ENCODE measurements around the gene SYCP2L. TPM values are rescaled to one million over a fixed set of nuclear protein-coding genes. Genes with fewer than 3 reads are reported as not detected.

SYCP2L gene
- total and polyA plus RNA-seq, 9 of the 15 experiments (the other 6 are each of a cell fraction or from before 2014, with no cell fraction given), result 12.4 to 46.9 (median 22.0) TPM

DNA sequence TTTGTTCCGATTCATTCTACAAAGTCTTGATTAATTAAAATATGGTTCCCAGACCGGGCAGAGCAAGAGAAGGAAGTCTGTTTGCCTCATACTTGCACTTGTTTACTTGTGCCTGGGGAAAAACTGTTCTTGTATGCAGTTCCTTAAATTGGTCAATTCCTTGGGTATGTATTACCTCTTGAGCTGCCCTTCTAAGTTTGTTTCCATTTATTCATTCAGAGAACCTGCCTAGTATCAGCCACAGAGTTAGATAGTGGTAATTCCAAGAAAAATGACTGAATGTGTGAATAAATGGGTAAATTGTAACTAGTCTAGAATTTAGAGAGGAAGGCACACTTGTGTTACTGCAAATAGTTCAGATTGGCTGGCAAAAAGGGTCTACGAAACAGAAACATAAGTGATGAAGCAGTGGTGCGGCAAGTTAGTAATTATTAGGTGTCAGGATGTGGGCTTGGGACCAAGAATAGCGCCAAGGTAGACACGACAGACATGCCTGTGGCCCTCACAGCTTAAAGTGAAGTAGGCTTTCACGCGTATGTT is 48.0 kb upstream of the SYCP2L start (continued):
- TF ChIP-seq, protein P1, sequence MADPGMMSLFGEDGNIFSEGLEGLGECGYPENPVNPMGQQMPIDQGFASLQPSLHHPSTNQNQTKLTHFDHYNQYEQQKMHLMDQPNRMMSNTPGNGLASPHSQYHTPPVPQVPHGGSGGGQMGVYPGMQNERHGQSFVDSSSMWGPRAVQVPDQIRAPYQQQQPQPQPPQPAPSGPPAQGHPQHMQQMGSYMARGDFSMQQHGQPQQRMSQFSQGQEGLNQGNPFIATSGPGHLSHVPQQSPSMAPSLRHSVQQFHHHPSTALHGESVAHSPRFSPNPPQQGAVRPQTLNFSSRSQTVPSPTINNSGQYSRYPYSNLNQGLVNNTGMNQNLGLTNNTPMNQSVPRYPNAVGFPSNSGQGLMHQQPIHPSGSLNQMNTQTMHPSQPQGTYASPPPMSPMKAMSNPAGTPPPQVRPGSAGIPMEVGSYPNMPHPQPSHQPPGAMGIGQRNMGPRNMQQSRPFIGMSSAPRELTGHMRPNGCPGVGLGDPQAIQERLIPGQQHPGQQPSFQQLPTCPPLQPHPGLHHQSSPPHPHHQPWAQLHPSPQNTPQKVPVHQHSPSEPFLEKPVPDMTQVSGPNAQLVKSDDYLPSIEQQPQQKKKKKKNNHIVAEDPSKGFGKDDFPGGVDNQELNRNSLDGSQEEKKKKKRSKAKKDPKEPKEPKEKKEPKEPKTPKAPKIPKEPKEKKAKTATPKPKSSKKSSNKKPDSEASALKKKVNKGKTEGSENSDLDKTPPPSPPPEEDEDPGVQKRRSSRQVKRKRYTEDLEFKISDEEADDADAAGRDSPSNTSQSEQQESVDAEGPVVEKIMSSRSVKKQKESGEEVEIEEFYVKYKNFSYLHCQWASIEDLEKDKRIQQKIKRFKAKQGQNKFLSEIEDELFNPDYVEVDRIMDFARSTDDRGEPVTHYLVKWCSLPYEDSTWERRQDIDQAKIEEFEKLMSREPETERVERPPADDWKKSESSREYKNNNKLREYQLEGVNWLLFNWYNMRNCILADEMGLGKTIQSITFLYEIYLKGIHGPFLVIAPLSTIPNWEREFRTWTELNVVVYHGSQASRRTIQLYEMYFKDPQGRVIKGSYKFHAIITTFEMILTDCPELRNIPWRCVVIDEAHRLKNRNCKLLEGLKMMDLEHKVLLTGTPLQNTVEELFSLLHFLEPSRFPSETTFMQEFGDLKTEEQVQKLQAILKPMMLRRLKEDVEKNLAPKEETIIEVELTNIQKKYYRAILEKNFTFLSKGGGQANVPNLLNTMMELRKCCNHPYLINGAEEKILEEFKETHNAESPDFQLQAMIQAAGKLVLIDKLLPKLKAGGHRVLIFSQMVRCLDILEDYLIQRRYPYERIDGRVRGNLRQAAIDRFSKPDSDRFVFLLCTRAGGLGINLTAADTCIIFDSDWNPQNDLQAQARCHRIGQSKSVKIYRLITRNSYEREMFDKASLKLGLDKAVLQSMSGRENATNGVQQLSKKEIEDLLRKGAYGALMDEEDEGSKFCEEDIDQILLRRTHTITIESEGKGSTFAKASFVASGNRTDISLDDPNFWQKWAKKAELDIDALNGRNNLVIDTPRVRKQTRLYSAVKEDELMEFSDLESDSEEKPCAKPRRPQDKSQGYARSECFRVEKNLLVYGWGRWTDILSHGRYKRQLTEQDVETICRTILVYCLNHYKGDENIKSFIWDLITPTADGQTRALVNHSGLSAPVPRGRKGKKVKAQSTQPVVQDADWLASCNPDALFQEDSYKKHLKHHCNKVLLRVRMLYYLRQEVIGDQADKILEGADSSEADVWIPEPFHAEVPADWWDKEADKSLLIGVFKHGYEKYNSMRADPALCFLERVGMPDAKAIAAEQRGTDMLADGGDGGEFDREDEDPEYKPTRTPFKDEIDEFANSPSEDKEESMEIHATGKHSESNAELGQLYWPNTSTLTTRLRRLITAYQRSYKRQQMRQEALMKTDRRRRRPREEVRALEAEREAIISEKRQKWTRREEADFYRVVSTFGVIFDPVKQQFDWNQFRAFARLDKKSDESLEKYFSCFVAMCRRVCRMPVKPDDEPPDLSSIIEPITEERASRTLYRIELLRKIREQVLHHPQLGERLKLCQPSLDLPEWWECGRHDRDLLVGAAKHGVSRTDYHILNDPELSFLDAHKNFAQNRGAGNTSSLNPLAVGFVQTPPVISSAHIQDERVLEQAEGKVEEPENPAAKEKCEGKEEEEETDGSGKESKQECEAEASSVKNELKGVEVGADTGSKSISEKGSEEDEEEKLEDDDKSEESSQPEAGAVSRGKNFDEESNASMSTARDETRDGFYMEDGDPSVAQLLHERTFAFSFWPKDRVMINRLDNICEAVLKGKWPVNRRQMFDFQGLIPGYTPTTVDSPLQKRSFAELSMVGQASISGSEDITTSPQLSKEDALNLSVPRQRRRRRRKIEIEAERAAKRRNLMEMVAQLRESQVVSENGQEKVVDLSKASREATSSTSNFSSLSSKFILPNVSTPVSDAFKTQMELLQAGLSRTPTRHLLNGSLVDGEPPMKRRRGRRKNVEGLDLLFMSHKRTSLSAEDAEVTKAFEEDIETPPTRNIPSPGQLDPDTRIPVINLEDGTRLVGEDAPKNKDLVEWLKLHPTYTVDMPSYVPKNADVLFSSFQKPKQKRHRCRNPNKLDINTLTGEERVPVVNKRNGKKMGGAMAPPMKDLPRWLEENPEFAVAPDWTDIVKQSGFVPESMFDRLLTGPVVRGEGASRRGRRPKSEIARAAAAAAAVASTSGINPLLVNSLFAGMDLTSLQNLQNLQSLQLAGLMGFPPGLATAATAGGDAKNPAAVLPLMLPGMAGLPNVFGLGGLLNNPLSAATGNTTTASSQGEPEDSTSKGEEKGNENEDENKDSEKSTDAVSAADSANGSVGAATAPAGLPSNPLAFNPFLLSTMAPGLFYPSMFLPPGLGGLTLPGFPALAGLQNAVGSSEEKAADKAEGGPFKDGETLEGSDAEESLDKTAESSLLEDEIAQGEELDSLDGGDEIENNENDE (IDR thresholded peaks at IDR 0.05; ENCODE audit: low read depth, low read length), result no peak
- TF ChIP-seq, protein P2, sequence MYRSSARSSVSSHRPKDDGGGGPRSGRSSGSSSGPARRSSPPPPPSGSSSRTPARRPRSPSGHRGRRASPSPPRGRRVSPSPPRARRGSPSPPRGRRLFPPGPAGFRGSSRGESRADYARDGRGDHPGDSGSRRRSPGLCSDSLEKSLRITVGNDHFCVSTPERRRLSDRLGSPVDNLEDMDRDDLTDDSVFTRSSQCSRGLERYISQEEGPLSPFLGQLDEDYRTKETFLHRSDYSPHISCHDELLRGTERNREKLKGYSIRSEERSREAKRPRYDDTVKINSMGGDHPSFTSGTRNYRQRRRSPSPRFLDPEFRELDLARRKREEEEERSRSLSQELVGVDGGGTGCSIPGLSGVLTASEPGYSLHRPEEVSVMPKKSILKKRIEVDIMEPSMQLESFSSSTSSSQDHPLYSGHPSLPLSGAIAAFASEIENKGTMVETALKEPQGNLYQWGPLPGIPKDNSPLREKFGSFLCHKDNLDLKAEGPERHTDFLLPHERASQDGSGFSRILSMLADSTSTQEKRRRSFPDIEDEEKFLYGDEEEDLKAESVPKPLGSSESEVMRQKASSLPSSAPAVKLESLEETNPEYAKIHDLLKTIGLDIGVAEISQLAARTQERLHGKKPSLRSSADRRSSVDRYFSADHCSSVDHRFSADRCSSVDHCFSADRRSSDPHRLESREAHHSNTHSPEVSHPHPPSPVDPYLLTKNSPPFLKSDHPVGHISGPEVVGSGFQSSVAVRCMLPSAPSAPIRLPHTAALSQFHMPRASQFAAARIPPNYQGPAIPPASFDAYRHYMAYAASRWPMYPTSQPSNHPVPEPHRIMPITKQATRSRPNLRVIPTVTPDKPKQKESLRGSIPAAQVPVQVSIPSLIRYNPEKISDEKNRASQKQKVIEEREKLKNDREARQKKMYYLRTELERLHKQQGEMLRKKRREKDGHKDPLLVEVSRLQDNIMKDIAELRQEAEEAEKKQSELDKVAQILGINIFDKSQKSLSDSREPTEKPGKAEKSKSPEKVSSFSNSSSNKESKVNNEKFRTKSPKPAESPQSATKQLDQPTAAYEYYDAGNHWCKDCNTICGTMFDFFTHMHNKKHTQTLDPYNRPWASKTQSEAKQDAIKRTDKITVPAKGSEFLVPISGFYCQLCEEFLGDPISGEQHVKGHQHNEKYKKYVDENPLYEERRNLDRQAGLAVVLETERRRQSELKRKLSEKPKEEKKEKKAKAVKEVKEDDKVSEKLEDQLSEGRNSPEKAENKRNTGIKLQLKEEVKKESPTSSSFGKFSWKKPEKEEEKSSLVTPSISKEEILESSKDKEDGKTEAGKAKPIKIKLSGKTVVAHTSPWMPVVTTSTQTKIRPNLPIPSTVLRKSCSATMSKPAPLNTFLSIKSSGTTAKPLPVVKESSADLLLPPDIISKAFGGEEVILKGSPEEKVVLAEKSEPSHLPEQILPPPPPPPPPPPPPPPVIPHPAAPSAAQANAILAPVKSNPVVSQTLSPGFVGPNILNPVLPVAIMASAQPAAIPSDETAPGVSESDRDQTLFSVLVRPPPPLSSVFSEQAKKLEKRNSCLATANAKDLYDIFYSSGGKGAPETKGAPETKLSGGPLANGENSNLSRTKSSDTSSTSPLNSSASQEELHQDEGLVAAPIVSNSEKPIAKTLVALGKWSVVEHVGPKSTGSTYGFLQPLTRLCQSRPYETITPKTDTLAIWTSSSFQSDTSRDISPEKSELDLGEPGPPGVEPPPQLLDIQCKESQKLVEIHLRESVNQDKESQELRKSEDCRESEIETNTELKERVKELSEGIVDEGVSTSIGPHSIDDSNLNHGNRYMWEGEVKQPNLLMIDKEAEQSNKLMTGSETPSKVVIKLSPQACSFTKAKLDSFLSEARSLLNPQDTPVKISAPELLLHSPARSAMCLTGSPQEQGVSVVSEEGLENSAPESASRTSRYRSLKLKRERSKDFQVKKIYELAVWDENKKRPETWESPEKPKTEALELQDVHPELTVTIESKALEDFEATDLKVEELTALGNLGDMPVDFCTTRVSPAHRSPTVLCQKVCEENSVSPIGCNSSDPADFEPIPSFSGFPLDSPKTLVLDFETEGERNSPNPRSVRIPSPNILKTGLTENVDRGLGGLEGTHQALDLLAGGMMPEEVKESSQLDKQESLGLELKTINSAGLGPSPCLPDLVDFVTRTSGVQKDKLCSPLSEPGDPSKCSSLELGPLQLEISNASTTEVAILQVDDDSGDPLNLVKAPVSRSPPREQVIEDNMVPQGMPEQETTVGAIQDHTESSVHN (IDR thresholded peaks at IDR 0.05; ENCODE audit: borderline replicate concordance in 1 of 2, low read depth in 1 of 2), result 0 out of 4 replicates have a peak, but pooled peaks of 1 of the 2 experiments have one; percentile 75
- TF ChIP-seq CSDE1 (IDR thresholded peaks at IDR 0.05), result no peak
- peak; percentile 21 for TF ChIP-seq TAF9B (IDR thresholded peaks at IDR 0.05; ENCODE audit: partially characterized antibody)
- no peak for TF ChIP-seq ZNF79 (CRISPR knock-in tag; IDR thresholded peaks at IDR 0.05; ENCODE audit: low read depth)
- peak in 1 of 2 experiments; percentile 43; a peak in 2 of 4 replicates for TF ChIP-seq FOXA3 (CRISPR knock-in tag; conservative IDR thresholded peaks at IDR 0.05 in 1 of 2, IDR thresholded peaks at IDR 0.05 in 1 of 2)
